Measurements from ENCODE around the gene CD19.
"Not testable (repeated sequence)": the region's sequence is repeated elsewhere in the genome, so short reads cannot be mapped to it uniquely, and the experiment has no call there.

Gene CD19

DNA sequence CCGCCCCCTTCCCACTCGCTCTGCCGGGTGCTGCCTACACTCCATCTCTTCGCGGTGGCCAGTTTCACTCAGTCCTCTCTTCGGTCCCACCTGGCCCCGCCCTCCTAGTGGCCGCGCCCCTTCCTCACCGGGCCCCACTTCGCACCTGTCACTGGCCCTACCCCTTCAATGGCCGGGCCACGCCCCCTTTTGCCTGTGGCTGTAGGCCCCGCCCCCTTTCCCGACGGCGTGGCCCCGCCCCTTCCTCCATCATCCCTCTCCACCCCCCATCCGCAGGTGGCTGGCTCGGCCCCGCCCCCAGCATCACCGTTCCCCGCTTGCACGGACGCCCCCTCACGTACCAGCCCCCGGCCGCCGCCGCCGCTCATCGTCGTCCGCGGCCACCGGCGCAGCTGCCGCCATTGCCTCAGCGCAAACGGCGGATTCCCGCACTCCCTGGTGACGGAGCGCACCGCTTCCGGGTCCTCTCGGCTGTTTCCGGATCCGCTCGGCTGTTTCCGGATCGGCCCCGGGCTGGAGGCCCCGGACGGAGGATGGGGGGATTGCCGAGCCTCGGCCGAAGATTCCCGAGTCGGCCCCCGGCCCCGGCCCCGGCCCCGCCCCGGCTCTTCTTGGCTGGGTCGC is 6.9 kb upstream of the CD19 start, which contains the start of gene RABEP2:
TSS of gene RABEP2 (minus strand) at position 477 of the 624 bp plus-strand sequence. CDS start at position 402, 75 bp downstream.
- in situ Hi-C loops (cut with MboI; ENCODE audit: low pct_unique_long_range_greater_than_20kb, low sequenced_read_pairs, unreplicated experiment) = no loop called here
- DNase-seq (ENCODE audit: low spot score) = peak; percentile 99
- TF ChIP-seq, protein P1, sequence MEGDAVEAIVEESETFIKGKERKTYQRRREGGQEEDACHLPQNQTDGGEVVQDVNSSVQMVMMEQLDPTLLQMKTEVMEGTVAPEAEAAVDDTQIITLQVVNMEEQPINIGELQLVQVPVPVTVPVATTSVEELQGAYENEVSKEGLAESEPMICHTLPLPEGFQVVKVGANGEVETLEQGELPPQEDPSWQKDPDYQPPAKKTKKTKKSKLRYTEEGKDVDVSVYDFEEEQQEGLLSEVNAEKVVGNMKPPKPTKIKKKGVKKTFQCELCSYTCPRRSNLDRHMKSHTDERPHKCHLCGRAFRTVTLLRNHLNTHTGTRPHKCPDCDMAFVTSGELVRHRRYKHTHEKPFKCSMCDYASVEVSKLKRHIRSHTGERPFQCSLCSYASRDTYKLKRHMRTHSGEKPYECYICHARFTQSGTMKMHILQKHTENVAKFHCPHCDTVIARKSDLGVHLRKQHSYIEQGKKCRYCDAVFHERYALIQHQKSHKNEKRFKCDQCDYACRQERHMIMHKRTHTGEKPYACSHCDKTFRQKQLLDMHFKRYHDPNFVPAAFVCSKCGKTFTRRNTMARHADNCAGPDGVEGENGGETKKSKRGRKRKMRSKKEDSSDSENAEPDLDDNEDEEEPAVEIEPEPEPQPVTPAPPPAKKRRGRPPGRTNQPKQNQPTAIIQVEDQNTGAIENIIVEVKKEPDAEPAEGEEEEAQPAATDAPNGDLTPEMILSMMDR (IDR thresholded peaks at IDR 0.05; ENCODE audit: extremely low read depth, insufficient read depth, missing control alignments) = no peak

DNA sequence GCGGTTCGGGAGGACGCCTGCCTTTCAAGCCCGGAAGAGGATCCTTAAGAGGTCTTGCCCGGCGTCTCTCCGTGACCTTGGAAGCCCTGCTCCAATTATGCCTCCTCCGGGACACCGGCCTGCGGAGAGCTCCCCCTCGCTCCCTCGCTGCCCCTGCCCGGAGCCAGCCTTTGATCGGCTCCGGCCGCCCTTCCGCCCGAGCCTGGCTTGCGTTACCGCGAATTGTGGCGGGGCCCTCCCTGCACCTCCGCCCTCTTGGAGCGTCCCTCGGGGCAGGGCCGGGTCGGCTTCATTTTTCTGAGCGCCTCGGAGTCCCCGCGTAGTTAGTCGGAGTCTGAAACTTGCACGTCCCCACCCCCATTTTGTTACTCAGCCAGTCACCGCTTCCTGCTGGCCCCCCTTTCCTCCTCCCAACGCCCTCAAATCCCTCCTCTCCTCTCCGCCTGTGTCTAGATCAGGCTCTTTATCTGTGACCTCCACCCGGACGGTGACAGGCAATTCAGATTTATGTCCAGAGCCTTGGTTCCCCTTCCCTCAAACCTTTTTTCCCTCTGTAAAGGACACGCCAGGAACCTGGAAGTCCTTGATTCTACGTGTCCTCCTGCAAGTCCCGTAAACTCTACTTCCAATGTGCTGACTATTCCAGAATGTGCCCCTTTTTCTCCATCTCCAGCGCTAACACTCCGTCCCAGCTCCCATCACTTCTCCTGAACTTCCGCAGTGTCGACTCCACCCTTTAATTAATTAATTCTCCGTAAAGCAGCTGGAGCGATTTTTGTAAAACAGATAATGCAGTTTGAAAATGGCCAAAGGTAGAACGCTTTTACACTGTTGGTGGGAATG is 6.2 kb upstream of the CD19 start:
- DNase-seq (ENCODE audit: low spot score) = peak; percentile 78
- TF ChIP-seq, protein P1 (IDR thresholded peaks at IDR 0.05; ENCODE audit: extremely low read depth, insufficient read depth, missing control alignments) = no peak
- in situ Hi-C loops (cut with MboI; ENCODE audit: low pct_unique_long_range_greater_than_20kb, low sequenced_read_pairs, unreplicated experiment) = no loop called here

DNA sequence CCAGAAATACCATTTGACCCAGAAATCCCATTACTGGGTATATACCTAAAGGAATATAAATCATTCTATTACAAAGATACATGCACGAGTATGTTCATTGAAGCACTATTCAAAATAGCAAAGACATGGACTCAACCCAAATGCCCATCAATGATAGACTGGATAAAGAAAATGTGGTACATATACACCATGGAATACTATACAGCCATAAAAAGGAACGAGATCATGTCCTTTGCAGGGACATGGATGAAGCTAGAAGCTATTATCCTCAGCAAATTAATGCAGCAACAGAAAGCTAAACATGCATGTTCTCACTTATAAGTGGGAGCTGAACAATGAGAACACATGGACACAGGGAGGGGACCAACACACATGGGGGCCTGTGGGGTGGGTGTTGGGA is 5.5 kb upstream of the CD19 start:
- DNase-seq (ENCODE audit: low spot score); in situ Hi-C loops (cut with MboI; ENCODE audit: low pct_unique_long_range_greater_than_20kb, low sequenced_read_pairs, unreplicated experiment): not testable (repeated sequence)

DNA sequence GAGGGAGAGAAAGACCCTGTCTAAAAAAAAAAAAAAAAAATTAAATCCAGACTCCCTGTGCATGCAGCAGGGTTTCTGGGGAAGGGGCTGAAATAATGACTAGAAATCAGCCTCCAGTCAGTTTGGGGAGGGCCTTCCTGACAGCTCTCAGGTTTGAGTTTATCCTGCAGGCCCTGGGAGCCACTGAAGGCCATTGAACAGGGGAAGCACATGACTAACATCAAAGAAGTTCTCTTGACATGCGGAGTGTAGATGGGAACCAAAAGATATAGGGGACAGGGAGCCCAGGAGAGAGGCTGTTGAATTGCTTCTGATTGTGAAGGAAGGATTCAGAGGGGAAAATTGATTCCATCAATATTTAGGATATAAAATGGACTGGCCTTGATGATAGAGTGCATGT is 4.0 kb upstream of the CD19 start:
- TF ChIP-seq, protein P1 (IDR thresholded peaks at IDR 0.05; ENCODE audit: extremely low read depth, insufficient read depth, missing control alignments) = no peak
- in situ Hi-C loops (cut with MboI; ENCODE audit: low pct_unique_long_range_greater_than_20kb, low sequenced_read_pairs, unreplicated experiment) = no loop called here
- DNase-seq (ENCODE audit: low spot score) = no peak

DNA sequence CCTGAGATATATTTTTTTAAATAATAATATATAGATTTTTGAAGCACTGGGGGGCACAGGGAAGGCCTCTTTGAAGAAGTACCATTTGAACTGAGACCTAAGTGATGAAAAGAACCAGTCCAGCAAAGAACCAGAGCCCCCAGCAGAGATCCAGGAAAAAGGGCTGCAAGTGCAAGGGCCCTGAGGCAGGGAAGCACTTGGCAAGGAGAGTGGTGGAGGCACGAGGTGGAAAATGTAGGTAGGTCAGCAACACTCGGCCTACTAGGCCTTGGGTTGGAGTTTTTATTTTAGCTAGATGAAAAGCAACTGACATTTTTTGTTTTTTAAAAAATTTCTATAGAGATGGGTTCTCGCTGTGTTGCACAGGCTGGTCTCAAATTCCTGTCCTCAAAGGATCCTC is 1.6 kb upstream of the CD19 start:
- in situ Hi-C loops (cut with MboI; ENCODE audit: low pct_unique_long_range_greater_than_20kb, low sequenced_read_pairs, unreplicated experiment) = no loop called here
- DNase-seq (ENCODE audit: low spot score) = no peak
- TF ChIP-seq, protein P1 (IDR thresholded peaks at IDR 0.05; ENCODE audit: extremely low read depth, insufficient read depth, missing control alignments) = no peak

DNA sequence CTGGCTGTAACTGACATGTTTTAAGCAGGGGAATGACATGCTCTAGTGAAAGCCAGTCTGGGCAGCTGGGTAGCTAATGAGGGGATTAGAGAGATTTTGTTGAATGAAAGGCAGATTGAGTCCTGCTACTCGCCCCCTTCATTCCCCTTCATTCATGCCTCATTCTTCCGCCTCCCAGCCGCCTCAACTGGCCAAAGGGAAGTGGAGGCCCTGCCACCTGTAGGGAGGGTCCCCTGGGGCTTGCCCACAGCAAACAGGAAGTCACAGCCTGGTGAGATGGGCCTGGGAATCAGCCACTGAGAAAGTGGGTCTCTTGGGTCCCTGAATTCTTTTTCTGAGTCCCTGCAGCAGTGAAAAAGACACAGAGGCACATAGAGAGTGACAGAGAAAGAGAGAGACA is 1.1 kb upstream of the CD19 start:
- TF ChIP-seq, protein P1 (IDR thresholded peaks at IDR 0.05; ENCODE audit: extremely low read depth, insufficient read depth, missing control alignments) = no peak
- in situ Hi-C loops (cut with MboI; ENCODE audit: low pct_unique_long_range_greater_than_20kb, low sequenced_read_pairs, unreplicated experiment) = no loop called here
- DNase-seq (ENCODE audit: low spot score) = no peak

Data from GM13977 (cell line).